IMR-90 (cell line): ENCODE results near the gene NINJ2. TPM values are rescaled to one million over a fixed set of nuclear protein-coding genes. Genes with fewer than 3 reads are reported as not detected.

ENCODE experiments used
- ATAC-seq: fragments of 200-7000 bp; cut with Tn5 transposase; 2 replicates; pipeline ENCODE4 v1.9.1; 2020; ENCODE audit warnings: low read depth, mild to moderate bottlenecking, moderate library complexity
- BruUV-seq: library from RNA; stranded (reverse); fragments of 400-500 nt; replicated peaks from 2 replicates; lab custom pipeline; 2021; lab: Mats Ljungman, UMichigan
- CTCF ChIA-PET: fragments of 300-600 bp; formaldehyde crosslinking; extraction: SDS; loops from one replicate; lab custom pipeline; 2021; ENCODE audit warnings: antibody characterized with exemption; lab: Yijun Ruan, JAX
- POLR2A ChIA-PET: fragments of 300-600 bp; sonication (Branson Sonifier 250); formaldehyde crosslinking; loops from one replicate; lab custom pipeline; 2022; ENCODE audit warnings: antibody characterized with exemption; ENCODE audit not compliant: unreplicated experiment; lab: Charles Lee
- DNase-seq: peaks from one replicate; pipeline ENCODE4 v3.0.0; 2013
- H2AFZ ChIP-seq: replicated peaks from 2 replicates; pipeline ENCODE3; 2013; ENCODE audit warnings: low read length, mild to moderate bottlenecking; ENCODE audit not compliant: poor library complexity
- H2AK5ac ChIP-seq: 2 replicates; pipeline ENCODE4 v1.6.1; 2013; ENCODE audit warnings: low read depth, low read length, inconsistent platforms
- H2AK9ac ChIP-seq: replicated peaks from 2 replicates; pipeline ENCODE3; 2013; ENCODE audit warnings: mild to moderate bottlenecking, low read depth, low read length, moderate library complexity; ENCODE audit not compliant: poor library complexity
- H2BK120ac ChIP-seq: 2 replicates; pipeline ENCODE4 v1.6.1; 2013; ENCODE audit warnings: low read depth, low read length, inconsistent platforms
- H2BK15ac ChIP-seq: 3 replicates; pipeline ENCODE4 v1.6.1; 2013; ENCODE audit warnings: low read depth, low read length, inconsistent platforms
- H2BK20ac ChIP-seq: 2 replicates; pipeline ENCODE4 v1.6.1; 2013; ENCODE audit warnings: low read depth, mild to moderate bottlenecking, inconsistent platforms, low read length, moderate library complexity
- H2BK5ac ChIP-seq: 2 replicates; pipeline ENCODE4 v1.6.1; 2013; ENCODE audit warnings: mild to moderate bottlenecking, low read depth, low read length, inconsistent platforms; ENCODE audit not compliant: poor library complexity, severe bottlenecking
- H3K14ac ChIP-seq: replicated peaks from 2 replicates; pipeline ENCODE4 v1.6.1; 2013; ENCODE audit warnings: low read depth, low read length, inconsistent platforms
- H3K18ac ChIP-seq: 2 replicates; pipeline ENCODE4 v1.6.1; 2013; ENCODE audit warnings: low read depth, low read length, control low read depth
- H3K23ac ChIP-seq: 2 replicates; pipeline ENCODE4 v1.6.1; 2013; ENCODE audit warnings: low read depth, low read length, inconsistent platforms
- H3K27ac ChIP-seq: 2 replicates; pipeline ENCODE4 v1.5.1; 2013; ENCODE audit warnings: mild to moderate bottlenecking, control low read depth, low read length; ENCODE audit not compliant: insufficient read depth
- H3K27me3 ChIP-seq: 2 replicates; pipeline ENCODE4 v1.6.1; 2013; ENCODE audit warnings: low read length; ENCODE audit not compliant: control insufficient read depth, insufficient read depth
- H3K36me3 ChIP-seq: 2 replicates; pipeline ENCODE4 v1.6.1; 2013; ENCODE audit warnings: low read length, mixed read lengths; ENCODE audit not compliant: control insufficient read depth, insufficient read depth
- H3K4ac ChIP-seq: 2 replicates; pipeline ENCODE4 v1.6.1; 2013; ENCODE audit warnings: low read depth, low read length, inconsistent platforms
- H3K4me1 ChIP-seq: 2 replicates; pipeline ENCODE4 v1.6.1; 2013; ENCODE audit warnings: low read length, mixed read lengths; ENCODE audit not compliant: control insufficient read depth, insufficient read depth
- H3K4me2 ChIP-seq: 2 replicates; pipeline ENCODE4 v1.6.1; 2013; ENCODE audit warnings: low read depth, mild to moderate bottlenecking, control low read depth, low read length, moderate library complexity
- H3K4me3 ChIP-seq: 2 replicates; pipeline ENCODE4 v1.5.1; 2013; ENCODE audit warnings: low read depth, mild to moderate bottlenecking, control low read depth, low read length, moderate library complexity; ENCODE audit not compliant: insufficient read depth
- H3K56ac ChIP-seq: 2 replicates; pipeline ENCODE4 v1.6.1; 2013; ENCODE audit warnings: low read length, inconsistent platforms; ENCODE audit not compliant: insufficient read depth; ENCODE audit errors: extremely low read depth
- H3K79me1 ChIP-seq, 2 experiments: 2 replicates each; pipeline ENCODE4 v1.6.1; 2013; ENCODE audit warnings: low read length in 2 of 2, inconsistent platforms in 1 of 2, low read depth in 1 of 2
- H3K9ac ChIP-seq: 2 replicates; pipeline ENCODE4 v1.6.1; 2013; ENCODE audit warnings: low read depth, low read length, control low read depth
- H3K9me1 ChIP-seq: 2 replicates; pipeline ENCODE4 v1.6.1; 2013; ENCODE audit warnings: low read length, inconsistent platforms; ENCODE audit not compliant: insufficient read depth
- H3K9me3 ChIP-seq: 2 replicates; pipeline ENCODE4 v1.6.1; 2013; ENCODE audit warnings: low read length; ENCODE audit not compliant: control insufficient read depth, insufficient read depth
- H4K20me1 ChIP-seq: 2 replicates; pipeline ENCODE4 v1.6.1; 2013; ENCODE audit warnings: low read length, inconsistent platforms; ENCODE audit not compliant: insufficient read depth
- H4K5ac ChIP-seq: 2 replicates; pipeline ENCODE4 v1.6.1; 2013; ENCODE audit warnings: mild to moderate bottlenecking, low read depth, low read length, control low read depth
- H4K8ac ChIP-seq, 2 experiments: 2 replicates each; pipeline ENCODE4 v1.6.1; 2013; ENCODE audit warnings: low read depth in 2 of 2, low read length in 2 of 2, control low read depth in 1 of 2, inconsistent platforms in 1 of 2
- H4K91ac ChIP-seq: 2 replicates; pipeline ENCODE4 v1.6.1; 2013; ENCODE audit warnings: low read depth, low read length, inconsistent platforms; ENCODE audit not compliant: insufficient read depth
- CEBPB ChIP-seq: IDR thresholded peaks from 2 replicates; pipeline ENCODE4 v1.6.1; 2012; ENCODE audit warnings: low read depth, low read length, improper control_type of control experiment
- CHD1 ChIP-seq: IDR thresholded peaks from 2 replicates; pipeline ENCODE4 v1.6.1; 2012; ENCODE audit warnings: low read depth, low read length, improper control_type of control experiment
- FOS ChIP-seq: fragments of 150-350 bp; IDR thresholded peaks from 2 replicates; pipeline ENCODE4 v1.6.1; 2016; ENCODE audit warnings: low read depth, low read length
- MAFK ChIP-seq: IDR thresholded peaks from 2 replicates; pipeline ENCODE4 v1.6.1; 2012; ENCODE audit warnings: low read depth, low read length, improper control_type of control experiment
- MAZ ChIP-seq: IDR thresholded peaks from 2 replicates; pipeline ENCODE4 v1.6.1; 2012; ENCODE audit warnings: low read depth, mild to moderate bottlenecking, low read length, improper control_type of control experiment, moderate library complexity, borderline replicate concordance
- MXI1 ChIP-seq: IDR thresholded peaks from 2 replicates; pipeline ENCODE4 v1.6.1; 2012; ENCODE audit warnings: low read depth, mild to moderate bottlenecking, low read length, moderate library complexity, borderline replicate concordance
- NFE2L2 ChIP-seq: fragments of 150-350 bp; IDR thresholded peaks from 2 replicates; pipeline ENCODE4 v1.6.1; 2016; ENCODE audit warnings: low read depth, mild to moderate bottlenecking, low read length
- POLR2A ChIP-seq: IDR thresholded peaks from 2 replicates; pipeline ENCODE4 v1.6.1; 2012; ENCODE audit warnings: mild to moderate bottlenecking, low read depth, low read length
- RAD21 ChIP-seq: IDR thresholded peaks from 2 replicates; pipeline ENCODE4 v1.6.1; 2012; ENCODE audit warnings: low read length, improper control_type of control experiment
- RCOR1 ChIP-seq: IDR thresholded peaks from 2 replicates; pipeline ENCODE4 v1.6.1; 2012; ENCODE audit warnings: mild to moderate bottlenecking, low read length, improper control_type of control experiment; ENCODE audit not compliant: insufficient replicate concordance
- RFX5 ChIP-seq: IDR thresholded peaks from 2 replicates; pipeline ENCODE4 v1.8.0; 2012; ENCODE audit warnings: low read depth, mild to moderate bottlenecking, low read length, moderate library complexity
- SMC3 ChIP-seq: fragments of 150-350 bp; IDR thresholded peaks from 2 replicates; pipeline ENCODE4 v1.6.1; 2016; ENCODE audit warnings: low read depth, mild to moderate bottlenecking, antibody characterized with exemption, low read length, moderate library complexity
- WGBS, 2 experiments: methylation state at CpG; one replicate each; pipeline versions ENCODE4 v1.1.5 to v1.1.7; 2013; ENCODE audit warnings: missing lambda C conversion rate in 2 of 2; ENCODE audit not compliant: insufficient read length in 1 of 2; ENCODE audit errors: extremely low coverage in 2 of 2; 5-methylcytosine and 5-hydroxymethylcytosine counted together
- dilution Hi-C: fragments of 300-500 bp; cut with HindIII; formaldehyde crosslinking; loops from one replicate; pipeline ENCODE4 v1.14.3; 2018; ENCODE audit warnings: low sequenced_read_pairs; ENCODE audit not compliant: unreplicated experiment
- in situ Hi-C: fragments of 300-500 bp; cut with MboI; formaldehyde crosslinking; loops from 3 replicates; pipeline ENCODE4 v1.14.3; 2019; ENCODE audit warnings: low sequenced_read_pairs, inconsistent platforms, mixed read lengths
- intact Hi-C: fragments of 100-400 bp; cut with micrococcal nuclease; formaldehyde crosslinking; loops from 2 replicates; pipeline ENCODE4 v1.10.0; 2022
- polyA plus RNA-seq, 3 experiments: library from polyadenylated mRNA; depleted of rRNA; stranded (reverse); fragments of >200 nt; gene quantifications; 2 replicates each; pipeline ENCODE4 v1.2.3, GENCODE V29; 2012; ENCODE audit warnings: low replicate concordance in 1 of 3
- total RNA-seq: library from RNA; depleted of rRNA; stranded (reverse); fragments of >200 nt; gene quantifications from 2 replicates; pipeline ENCODE4 v1.2.3, GENCODE V29; 2012
- TF ChIP-seq, protein P1 (sequence below): fragments of 150-350 bp; IDR thresholded peaks from 2 replicates; pipeline ENCODE4 v1.6.1; 2016; ENCODE audit warnings: low read depth, mild to moderate bottlenecking, low read length, moderate library complexity, borderline replicate concordance
- TF ChIP-seq, protein P2 (sequence below): conservative IDR thresholded peaks from 2 replicates; pipeline ENCODE4 v1.5.1; 2012; ENCODE audit warnings: mild to moderate bottlenecking, low read depth, low read length, improper control_type of control experiment
- TF ChIP-seq, protein P3 (sequence below): fragments of 150-350 bp; IDR thresholded peaks from 2 replicates; pipeline ENCODE4 v1.6.1; 2017; ENCODE audit warnings: mild to moderate bottlenecking, antibody characterized with exemption, low read length, low read depth

Gene NINJ2
- total and polyA plus RNA-seq, 2 of the 4 experiments (the other 2 are of a cell fraction): not detected

DNA sequence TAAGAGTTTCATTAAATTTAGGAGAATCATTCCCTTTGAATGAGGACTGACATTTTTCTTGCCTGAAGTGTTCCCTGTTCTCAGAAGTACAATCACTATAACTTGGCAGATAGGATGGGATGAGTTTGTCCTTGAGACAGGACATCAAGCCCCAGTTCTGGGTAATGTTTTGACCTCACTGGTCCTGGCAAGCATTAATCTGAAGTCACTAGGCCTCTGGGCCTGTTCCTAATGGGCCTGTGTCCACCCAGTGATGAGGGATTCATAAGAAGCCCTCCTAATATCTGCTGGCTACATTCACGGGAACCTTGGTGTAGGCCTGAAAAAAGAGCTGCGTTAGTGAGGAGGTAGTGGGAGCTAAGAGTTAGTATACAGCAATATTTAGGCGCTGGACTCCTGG lies 37.2 kb downstream of the NINJ2 start:
- H2BK15ac ChIP-seq: no peak overlapping the region
- CTCF ChIA-PET: no interaction called here
- TF ChIP-seq RAD21: no peak
- no peak for TF ChIP-seq NFE2L2
- TF ChIP-seq CHD1: no peak
- no peak for TF ChIP-seq RCOR1
- TF ChIP-seq, protein P1, sequence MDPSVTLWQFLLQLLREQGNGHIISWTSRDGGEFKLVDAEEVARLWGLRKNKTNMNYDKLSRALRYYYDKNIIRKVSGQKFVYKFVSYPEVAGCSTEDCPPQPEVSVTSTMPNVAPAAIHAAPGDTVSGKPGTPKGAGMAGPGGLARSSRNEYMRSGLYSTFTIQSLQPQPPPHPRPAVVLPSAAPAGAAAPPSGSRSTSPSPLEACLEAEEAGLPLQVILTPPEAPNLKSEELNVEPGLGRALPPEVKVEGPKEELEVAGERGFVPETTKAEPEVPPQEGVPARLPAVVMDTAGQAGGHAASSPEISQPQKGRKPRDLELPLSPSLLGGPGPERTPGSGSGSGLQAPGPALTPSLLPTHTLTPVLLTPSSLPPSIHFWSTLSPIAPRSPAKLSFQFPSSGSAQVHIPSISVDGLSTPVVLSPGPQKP: no peak
- TF ChIP-seq POLR2A: no peak
- TF ChIP-seq, protein P2, sequence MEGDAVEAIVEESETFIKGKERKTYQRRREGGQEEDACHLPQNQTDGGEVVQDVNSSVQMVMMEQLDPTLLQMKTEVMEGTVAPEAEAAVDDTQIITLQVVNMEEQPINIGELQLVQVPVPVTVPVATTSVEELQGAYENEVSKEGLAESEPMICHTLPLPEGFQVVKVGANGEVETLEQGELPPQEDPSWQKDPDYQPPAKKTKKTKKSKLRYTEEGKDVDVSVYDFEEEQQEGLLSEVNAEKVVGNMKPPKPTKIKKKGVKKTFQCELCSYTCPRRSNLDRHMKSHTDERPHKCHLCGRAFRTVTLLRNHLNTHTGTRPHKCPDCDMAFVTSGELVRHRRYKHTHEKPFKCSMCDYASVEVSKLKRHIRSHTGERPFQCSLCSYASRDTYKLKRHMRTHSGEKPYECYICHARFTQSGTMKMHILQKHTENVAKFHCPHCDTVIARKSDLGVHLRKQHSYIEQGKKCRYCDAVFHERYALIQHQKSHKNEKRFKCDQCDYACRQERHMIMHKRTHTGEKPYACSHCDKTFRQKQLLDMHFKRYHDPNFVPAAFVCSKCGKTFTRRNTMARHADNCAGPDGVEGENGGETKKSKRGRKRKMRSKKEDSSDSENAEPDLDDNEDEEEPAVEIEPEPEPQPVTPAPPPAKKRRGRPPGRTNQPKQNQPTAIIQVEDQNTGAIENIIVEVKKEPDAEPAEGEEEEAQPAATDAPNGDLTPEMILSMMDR: no peak
- no peak for TF ChIP-seq MAFK
- no peak for TF ChIP-seq CEBPB
- TF ChIP-seq SMC3: no peak
- TF ChIP-seq MXI1: no peak
- no peak for TF ChIP-seq MAZ
- TF ChIP-seq FOS: no peak
- no peak for TF ChIP-seq RFX5
- TF ChIP-seq, protein P3, sequence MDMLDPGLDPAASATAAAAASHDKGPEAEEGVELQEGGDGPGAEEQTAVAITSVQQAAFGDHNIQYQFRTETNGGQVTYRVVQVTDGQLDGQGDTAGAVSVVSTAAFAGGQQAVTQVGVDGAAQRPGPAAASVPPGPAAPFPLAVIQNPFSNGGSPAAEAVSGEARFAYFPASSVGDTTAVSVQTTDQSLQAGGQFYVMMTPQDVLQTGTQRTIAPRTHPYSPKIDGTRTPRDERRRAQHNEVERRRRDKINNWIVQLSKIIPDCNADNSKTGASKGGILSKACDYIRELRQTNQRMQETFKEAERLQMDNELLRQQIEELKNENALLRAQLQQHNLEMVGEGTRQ: no peak
- no peak for ATAC-seq
- dilution Hi-C loops: no loop called here
- H4K91ac ChIP-seq: no peak overlapping the region
- H4K5ac ChIP-seq: no peak overlapping the region
- no peaks in the 10 kb centered on the region for H3K4me1 ChIP-seq
- no peaks in the 10 kb centered on the region for H3K9me3 ChIP-seq
- no peak overlapping the region for H3K4me2 ChIP-seq
- no peak overlapping the region for H2AFZ ChIP-seq
- no peak overlapping the region for H3K23ac ChIP-seq
- H3K36me3 ChIP-seq: no peaks in the 10 kb centered on the region
- H4K20me1 ChIP-seq: no peaks in the 10 kb centered on the region
- no CpG with 5 or more reads among the region's 3 CpGs for WGBS, 2 experiments
- H3K14ac ChIP-seq: no peak overlapping the region
- H4K8ac ChIP-seq: no peak overlapping the region
- H3K27me3 ChIP-seq: peaks cover 11% of the 10 kb centered on the region
- no peak overlapping the region for H3K27ac ChIP-seq
- H2AK5ac ChIP-seq: no peak overlapping the region
- no peak overlapping the region for H3K9ac ChIP-seq
- H3K4me3 ChIP-seq: no peak overlapping the region
- DNase-seq: no peak
- H3K79me1 ChIP-seq: no peaks in the 10 kb centered on the region
- no peak overlapping the region for H2AK9ac ChIP-seq
- no peak overlapping the region for H3K56ac ChIP-seq
- no peak overlapping the region for H2BK5ac ChIP-seq
- H2BK20ac ChIP-seq: no peak overlapping the region
- no peak overlapping the region for H2BK120ac ChIP-seq
- in situ Hi-C loops: no loop called here
- BruUV-seq: no TSS peak
- H3K9me1 ChIP-seq: peaks cover 1% of the 10 kb centered on the region; the same call in 1 of the 2 replicates
- H3K18ac ChIP-seq: no peak overlapping the region
- H3K4ac ChIP-seq: no peak overlapping the region
- POLR2A ChIA-PET: no interaction called here
- intact Hi-C loops: no loop called here
